GM18867 (cell line): ENCODE data around the gene LMO7.
"Not testable (repeated sequence)": the region's sequence is repeated elsewhere in the genome, so short reads cannot be mapped to it uniquely, and the experiment has no call there.

Experiments
- ATAC-seq: cut with Tn5 transposase; IDR thresholded peaks from one replicate; pipeline ENCODE4 v1.9.1; 2021; ENCODE audit warnings: mild to moderate bottlenecking, moderate library complexity; ENCODE audit not compliant: unreplicated experiment

LMO7 gene

DNA sequence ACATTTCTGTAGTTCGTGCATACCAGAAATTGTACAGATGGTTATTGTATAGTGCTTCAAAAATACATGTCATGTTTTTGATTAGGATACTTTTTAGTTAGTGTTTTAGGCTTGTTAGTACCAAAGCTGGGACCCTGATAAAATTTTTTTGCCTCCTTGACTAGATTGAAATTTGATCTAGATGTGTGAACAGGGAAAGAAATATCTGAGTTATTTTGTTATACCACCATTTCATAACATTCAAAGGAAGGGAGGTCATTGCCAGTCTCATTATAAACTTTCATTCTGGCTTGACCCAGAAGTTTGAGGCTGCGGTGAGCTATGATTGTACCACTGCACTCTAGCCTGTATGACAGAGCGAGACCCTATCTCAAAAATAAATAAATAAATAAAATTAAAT lies 9.0 kb downstream of the LMO7 start:
- no peak for ATAC-seq

DNA sequence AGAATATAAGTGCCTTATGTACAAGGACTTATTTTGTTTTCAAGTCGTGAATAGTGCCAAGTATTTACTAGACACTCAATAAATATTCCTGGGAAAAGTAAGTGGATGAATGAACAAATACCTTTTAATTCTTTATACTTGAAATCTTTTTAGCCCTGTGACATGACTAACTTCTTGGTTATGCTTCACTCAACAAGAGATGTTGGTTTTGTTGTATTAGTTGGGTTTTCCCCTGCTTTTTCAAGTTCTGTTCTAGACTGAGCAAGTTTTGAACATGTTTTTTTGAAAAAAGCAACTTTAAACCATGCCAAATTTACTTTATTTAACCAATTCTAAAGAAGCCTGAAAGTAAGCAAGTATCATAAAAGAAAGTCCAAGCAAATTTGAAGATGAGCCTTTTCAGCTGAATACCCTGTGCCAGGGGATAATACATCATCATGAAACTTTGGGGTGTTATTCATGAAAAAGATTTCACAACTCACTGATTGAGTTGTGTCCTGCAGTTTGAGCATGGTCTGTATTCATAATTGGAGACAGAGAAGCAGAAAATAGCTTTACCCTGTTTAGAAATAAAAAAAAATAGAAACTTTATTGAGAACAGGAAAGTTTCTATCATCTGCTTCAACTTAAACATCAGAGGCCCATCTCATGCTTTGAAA lies 11.1 kb downstream of the LMO7 start:
- ATAC-seq = peak; percentile 85

DNA sequence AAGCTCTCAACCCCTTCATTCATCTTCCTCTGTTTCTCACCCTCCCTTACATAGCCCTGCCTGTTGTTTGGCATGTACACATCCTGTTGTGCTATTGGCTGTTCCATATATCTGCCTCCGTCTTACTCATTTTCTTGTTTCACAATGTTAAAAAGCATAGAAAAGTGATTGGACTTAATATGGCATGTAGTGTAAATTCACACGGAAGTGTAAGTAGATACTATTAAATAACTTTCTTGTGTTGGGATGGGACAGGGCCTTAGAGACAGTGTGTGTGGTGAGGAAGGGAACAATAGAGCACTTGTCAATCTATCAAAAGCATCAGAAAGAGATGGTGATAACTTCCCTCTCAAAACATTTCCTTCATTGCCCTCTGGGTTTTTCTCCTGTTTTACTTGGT lies 12.3 kb downstream of the LMO7 start:
- ATAC-seq = no peak

DNA sequence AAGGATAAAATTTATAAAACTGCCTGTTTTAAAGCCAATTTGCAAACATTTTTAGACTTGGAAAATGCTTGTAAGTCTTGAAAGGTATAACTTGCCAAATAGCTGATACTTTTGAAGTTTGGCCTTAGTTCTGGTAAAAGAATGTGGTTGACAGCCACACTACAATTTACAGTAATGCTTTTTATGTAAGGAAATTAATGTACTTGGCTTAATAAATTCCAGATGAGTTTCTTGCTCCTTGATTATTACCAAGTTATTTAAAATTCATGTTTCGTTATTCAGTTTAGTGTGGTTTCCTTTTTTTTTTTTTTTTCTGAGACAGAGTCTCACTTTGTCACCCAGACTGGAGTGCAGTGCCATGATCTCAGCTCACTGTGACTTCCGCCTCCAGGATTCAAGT lies 14.9 kb downstream of the LMO7 start:
- no peak for ATAC-seq

DNA sequence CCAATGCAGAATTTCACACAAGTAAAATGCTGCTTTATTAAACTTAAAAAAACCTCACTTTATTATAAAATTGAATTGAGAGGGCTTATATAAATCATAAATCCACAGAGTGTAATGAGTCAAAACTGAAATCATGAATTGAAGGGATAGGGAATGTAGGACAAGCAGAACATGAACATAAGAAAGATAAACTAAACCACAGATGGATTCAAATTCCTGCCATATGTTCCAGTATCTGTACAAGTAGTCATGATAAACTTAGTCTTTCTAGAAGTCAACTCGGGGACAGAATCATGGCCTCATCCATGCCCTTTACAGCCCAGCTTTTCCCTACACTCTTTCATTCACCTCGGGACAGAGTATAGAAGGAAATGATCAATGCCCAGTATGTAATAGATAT lies 16.6 kb downstream of the LMO7 start:
- ATAC-seq = no peak

DNA sequence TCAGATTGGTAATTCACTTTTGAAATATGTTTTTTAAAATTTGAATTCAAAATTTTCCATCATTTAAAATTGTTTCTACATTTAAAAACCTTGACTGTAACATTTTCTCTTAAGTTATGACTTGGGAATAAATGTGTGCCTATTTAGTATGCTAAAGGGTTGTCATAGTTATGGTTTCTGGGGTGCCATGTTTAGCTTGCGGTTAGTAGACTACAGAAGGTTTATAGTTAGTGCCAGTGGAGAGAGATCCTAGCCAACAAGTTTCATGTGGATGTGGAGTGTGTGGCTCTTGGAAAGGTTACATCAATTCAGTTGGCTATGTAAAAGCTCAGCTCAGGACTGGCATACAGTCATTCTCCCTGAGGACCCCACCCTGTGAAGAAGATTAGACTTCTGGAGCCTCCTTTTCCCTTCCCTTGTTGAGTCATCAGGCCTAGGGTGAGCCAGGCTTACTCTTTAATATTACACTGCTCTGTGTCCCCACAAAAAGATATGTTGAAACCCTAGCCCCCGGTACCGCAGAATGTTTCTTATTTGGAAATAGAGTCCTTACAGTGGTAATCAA lies 20.4 kb downstream of the LMO7 start:
- no peak for ATAC-seq

DNA sequence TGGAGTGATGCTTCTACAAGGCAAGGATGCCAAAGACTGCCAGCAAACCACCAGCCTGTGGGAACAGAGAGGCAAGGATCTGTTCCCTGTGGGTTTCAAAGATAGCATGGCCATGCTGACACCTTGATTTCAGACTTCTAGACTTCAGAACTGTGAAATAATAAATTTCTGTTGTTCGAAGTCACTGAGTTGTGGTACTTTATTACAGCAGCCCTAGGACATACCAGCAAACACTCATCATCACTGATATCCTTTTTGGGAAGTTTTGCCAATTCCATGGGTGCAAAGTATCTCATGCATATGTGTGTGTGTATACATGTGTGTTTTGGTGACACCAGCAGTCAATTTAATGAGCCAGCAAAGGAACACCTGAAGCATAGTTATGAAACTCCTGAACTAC lies 21.0 kb downstream of the LMO7 start:
- ATAC-seq = no peak

DNA sequence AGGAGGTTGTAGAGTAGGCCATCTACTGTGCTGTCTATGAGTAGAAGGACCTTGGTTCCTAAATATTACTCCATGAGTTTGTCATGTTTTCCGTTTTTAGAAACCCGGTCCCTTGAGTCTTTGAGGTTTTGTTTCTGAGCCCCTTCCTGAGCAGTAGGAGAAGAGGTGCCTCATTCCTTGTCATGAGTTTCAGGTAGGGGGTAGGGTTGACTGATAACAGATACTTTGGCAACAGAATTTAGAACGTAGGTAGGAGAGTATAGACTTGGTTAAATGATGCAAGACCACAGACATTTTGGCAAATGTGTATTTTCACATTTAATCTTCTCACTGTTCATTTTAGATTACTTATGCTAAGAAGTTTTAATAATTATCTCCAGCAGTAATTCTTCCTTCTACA lies 24.6 kb downstream of the LMO7 start:
- ATAC-seq = no peak

DNA sequence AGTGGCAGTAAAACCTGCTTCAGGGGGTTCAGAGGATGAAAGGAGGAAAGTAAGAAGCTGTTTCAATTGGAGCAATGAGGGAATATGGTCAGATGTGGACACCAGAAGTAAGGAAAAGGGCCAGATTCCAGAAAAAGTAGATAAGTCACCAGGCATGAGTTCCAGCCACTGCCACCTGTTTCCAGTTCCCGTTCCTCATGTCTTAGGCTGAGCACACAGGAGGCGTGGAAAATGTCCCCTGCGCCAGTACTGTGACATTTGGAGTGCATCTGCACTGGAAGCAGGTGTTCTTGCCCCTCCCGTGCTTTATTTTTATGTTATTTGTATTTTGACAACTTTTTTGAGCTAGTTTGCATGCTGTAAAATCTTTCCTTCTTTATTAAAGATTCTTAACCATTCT lies 25.3 kb downstream of the LMO7 start:
- no peak for ATAC-seq

DNA sequence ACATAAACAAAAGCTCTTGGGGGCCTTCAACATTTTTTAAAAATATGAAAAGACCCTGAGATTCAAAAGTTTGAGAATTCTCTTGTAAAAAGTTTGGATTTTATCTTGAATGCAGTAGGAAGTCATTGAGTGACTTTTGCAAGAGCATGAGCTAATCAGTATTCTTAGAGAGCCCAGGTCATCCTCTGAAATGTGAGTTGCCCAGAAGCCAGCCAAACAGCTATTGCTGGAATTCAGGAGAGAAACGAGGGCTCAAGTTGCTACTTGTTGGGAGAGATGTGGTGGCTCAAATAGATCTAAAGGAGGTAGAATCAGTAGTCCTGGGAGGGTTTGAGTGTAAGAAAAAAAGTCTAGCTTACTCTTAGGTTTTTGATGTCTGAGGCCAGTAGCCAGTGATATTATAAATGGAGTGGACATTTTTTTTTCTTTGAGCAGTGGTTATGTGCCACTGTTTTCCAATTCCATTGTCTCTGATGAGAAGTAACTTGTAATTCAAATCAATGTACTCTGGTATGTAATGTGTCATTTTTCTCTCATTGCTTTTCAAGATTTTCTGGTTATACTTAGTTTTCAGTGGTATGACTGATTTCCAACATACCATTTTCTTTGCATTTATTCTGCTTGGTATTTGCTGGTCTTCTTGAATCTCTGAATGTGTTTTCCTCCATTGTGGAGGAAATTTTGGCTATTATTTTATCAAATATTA lies 30.7 kb downstream of the LMO7 start:
- ATAC-seq = no peak

DNA sequence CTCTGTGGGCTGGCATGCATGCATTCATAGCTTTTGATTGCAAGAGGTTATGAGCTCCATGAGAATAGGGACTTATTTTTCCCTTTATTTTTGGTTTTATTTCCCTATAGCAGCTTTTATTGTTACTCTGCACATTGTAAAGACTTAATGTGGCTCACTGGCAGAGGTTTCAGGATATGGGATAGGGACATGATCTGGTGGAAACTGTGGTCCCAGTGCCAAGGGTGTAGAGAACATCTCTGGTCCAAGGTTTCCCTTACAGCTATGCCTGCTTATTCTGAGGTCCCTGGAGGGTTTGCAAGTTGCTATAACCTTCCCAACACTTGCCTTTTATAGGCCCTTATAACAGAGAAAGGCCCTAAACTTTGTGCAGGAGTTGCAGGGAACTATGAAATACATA lies 33.6 kb downstream of the LMO7 start:
- ATAC-seq = no peak

DNA sequence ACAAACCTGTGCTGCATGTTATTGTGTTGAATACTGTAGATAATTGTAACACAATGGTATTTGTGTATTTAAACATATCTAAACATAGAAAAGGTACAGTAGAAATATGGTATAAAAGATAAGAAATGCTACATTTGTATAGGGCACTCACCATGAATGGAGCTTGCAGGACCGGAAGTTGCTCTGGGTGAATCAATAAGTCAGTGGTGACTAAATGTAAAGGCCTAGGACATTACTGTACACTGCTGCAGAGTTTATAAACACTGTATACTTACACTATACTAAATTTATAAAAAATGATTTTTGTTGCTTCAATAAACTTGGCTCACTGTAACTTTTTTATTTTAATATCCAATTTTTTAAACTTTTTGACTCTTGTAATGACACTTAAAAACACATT lies 34.4 kb downstream of the LMO7 start:
- no peak for ATAC-seq

DNA sequence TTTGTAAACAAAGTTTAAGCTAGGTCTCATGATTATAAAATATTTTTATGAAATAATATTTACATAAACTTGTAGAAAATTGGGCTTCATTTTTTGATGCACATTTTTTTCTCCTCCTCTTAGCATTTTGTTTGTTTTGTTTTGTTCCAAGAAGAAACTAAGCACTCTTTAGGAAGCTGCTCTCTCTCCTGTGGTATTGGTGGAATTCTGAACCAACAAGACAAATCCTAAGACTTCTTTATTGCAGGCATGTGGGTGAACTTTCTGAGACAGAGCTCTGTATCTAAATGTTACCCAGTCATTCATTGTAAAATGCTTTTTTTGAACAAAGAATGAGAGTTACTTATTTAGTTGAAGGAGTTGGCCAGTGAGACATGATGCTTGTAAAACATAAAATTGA lies 39.3 kb downstream of the LMO7 start:
- no peak for ATAC-seq

DNA sequence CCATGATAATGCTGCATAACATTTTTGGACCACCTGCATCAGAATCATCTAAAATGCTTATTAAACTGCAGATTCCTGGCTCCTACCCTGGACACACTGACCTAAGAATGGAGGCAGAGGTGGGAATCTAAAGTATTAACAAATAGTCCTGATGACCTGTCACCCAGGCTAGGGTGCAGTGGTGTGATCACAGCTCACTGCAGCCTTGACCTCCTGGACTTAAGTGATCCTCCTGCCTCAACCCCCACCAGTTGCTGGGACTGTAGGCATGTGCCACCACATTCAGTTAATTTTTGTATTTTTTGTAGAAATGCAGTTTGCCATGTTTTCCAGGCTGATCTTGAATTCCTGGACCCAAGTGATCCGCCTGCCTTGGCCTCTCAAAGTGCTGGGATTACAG lies 43.3 kb downstream of the LMO7 start:
- ATAC-seq = no peak

DNA sequence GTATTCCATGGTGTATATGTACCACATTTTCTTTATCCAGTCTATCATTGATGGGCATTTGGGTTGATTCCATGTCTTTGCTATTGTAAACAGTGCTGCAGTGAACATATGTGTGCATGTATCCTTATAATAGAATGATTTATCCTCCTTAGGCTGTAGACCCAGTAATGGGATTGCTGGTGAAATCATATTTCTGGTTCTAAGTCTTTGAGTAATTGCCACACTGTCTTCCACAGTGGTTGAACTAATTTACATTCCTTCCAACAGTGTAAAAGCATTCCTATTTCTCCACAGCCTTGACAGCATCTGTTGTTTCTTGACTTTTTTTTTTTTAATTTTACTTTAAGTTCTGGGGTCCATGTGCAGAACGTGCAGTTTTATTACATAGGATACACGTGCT lies 44.1 kb downstream of the LMO7 start:
- ATAC-seq = not testable (repeated sequence)

DNA sequence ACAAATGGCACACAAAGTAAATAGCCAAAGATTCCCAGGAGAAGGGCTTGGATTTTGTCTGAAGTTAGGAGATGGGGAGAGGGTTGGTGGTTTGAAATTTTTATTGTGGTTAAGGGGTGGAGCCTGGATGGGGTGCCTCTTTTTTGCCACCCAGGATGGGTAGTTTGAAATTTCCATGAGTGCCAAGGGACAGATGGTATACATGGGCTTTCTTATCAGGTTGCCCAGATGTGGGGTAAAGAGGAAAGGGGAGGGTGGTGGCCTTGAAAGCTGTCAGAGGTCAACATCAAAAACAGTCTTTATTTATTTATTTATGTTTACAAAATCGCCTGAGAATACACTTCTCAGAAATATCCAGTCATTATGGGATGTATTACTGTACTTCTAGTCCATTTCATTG lies 46.2 kb downstream of the LMO7 start:
- no peak for ATAC-seq

DNA sequence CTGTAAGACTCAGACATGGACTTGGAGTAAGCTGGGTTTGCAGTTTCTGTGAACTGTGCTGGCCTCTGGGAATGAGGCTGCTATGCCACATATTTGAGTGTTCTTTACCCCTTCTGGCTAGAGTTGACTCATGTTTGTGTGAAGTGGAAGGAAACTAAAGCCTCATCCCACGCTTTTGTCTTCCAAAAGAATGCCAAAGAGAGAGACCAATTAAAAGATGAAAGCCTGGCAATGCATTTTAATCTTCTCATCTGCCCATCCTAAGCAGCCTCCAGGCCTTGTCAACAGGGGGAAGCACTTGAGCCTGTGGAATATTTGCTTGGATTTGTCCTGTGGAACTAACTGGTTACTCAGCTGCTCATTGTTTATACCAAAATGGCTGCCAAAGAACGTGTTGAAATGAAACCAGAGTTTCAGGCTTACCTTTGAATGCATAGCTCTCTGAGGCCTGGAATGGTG lies 49.1 kb downstream of the LMO7 start:
- ATAC-seq = no peak

DNA sequence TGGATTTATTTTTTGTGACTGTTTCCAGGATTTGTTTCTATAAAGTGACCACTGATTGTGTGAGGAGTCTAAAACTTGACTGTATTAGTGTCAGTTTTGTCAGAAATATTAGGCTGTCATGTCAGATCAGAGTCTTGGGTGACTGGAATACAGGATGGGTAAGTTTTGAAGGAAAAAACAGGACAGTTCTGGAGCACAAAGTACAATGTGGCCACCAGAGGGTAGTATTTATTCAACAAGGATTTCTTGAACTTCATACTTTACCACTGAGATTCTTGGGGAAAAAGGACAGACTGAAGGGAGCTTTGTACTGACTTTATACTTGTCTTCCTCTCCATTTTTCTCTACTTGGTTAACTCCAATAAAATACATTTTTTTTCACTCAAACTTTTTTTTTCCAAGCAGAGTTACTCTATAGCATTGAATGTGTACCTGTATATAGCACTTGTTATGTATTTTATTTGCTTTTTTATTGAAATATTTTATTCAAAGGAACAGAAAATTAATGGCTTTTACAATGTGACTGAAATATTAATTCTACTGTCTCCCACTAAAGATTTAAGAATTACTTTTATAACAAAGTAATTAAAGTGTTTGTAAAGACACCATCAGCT lies 51.1 kb downstream of the LMO7 start:
- ATAC-seq = no peak

DNA sequence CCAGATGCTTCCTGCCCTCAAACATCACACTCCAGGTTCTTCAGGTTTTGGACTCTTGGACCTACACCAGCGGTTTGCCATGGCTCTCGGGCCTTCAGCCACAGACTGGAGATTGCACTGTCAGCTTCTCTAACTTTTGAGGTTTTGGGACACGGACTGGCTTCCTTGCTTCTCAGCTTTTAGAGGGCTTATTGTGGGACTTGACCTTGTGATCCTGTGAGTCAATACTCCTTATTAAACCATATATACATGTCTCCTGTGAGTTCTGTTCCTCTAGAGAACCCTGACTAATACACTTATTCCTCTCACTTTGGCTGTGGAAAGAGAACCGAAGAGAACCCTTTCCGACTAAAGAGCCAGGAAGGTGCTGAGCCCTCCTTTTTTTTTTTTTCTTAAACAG lies 53.6 kb downstream of the LMO7 start:
- ATAC-seq = no peak

DNA sequence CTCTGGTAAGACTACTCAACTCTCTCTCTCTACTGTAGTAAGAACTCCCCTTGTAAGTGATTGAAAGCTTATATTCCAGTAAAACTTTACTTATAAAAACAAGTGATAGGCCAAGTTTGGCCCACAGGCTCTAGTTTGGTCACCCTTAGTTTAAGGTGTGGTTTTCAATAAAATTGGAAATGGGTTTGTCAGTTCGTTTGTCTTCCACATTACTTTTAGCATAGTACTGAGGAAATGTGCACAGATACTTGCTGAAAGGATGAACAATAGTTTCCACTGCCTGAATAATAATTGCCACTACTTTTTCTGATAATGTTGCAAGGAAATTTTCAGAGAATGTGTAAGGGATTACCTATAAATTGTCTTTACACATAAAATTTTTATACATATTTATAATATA lies 54.5 kb downstream of the LMO7 start:
- no peak for ATAC-seq

DNA sequence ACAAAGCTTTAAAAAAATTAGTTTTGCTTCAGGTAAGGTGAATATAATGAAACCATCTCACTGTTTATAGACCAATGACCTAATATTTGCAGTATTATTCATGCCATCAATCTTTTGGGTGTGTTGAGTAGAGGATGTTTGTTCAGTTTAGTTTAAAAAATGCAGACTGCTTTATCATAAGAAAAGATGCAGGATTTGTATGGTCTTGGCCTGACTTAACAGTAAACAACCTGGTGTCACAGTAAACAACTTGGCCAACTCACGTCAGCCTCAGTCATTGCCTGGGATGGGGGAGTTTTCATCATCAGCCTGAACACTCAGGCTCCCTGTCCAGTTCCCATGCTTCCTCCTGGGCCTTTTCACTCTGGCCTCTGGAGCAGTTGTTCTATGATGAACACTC lies 55.1 kb downstream of the LMO7 start:
- ATAC-seq = no peak

DNA sequence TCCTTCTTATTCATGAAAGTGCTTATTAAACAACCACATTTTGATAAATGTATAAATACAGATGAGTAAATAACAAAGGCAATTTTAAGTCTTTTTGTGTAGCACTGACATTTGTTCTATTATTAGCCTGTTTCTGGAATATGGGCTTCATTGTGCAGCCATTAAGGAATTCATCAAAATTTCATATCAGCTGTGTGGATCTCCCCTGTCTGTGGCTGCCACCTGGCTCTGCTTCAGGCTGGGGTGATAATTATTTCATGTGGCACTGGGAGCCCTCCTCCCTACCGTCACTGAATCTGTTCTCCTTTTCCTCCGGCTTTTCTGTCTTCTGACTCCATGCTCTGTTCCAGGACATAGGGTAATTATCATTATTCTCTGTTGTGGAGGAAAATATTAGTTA lies 57.1 kb downstream of the LMO7 start:
- ATAC-seq = no peak
